ENCODE data around the gene GLDN.

DNA sequence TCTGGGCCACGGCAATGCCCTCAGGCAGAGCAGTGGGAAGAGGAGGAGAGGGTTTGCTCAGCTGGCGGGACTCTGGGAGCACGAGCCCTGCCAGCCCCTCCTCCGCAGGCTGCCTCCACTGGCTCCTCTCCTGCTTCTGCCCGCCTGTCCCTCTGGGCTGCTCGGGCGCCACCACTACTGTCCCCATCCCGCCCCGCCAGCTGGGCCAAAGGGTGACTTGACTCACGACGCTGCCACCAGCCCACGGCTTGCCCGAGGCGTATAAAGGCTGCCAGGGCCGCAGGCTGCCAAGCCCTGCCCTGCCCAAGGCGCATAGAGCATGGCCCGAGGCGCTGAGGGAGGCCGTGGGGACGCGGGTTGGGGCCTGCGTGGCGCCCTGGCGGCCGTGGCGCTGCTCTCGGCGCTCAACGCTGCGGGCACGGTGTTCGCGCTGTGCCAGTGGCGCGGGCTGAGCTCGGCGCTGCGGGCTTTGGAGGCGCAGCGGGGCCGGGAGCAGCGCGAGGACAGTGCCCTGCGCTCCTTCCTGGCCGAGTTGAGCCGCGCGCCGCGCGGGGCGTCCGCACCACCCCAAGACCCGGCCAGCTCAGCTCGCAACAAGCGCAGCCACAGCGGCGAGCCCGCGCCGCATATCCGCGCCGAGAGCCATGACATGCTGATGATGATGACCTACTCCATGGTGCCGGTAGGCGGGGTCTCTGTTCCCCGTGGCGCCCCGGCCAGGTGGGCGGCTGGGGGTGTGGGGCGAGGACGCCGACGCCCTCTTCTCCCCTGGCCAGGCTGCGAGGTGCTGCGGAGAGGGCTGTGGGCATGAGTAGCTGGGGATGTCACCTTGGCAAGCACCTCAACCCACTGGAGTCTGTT, at the start of gene GLDN:
- no peak for TF ChIP-seq POLR2A (IDR thresholded peaks at IDR 0.05; ENCODE audit: low read length)
- no peak for TF ChIP-seq GATA1 (IDR thresholded peaks at IDR 0.05; ENCODE audit: low read depth, low read length)

All from erythroblast (primary cell).